Natural killer cell (primary cell): ENCODE data around the gene CXCL6. TPM values are rescaled to one million over a fixed set of nuclear protein-coding genes. Genes with fewer than 3 reads are reported as not detected.

ENCODE experiments used
- ATAC-seq, 3 donors: fragments of 150-1000 bp in 2 of 3; fragments of 200-7000 bp in 1 of 3; cut with Tn5 transposase; 1 replicate in 1 of 3; 2 replicates in 2 of 3; pipeline ENCODE4 v1.10.0; 2021; ENCODE audit warnings: mild to moderate bottlenecking in 2 of 3, moderate library complexity in 2 of 3
- DNase-seq, 2 donors: peaks; one replicate each; pipeline versions ENCODE4 v3.0.0 to v3.0.0-alpha.2; 2013 to 2021; ENCODE audit warnings: mixed read lengths in 1 of 2
- H3K27ac ChIP-seq: one replicate; pipeline ENCODE4 v1.5.1; 2013; ENCODE audit warnings: mild to moderate bottlenecking, low read length
- H3K27me3 ChIP-seq: one replicate; pipeline ENCODE4 v1.6.1; 2013; ENCODE audit warnings: low read length; ENCODE audit not compliant: control insufficient read depth, insufficient read depth
- H3K36me3 ChIP-seq: one replicate; pipeline ENCODE4 v1.6.1; 2013; ENCODE audit warnings: low read length; ENCODE audit not compliant: control insufficient read depth, insufficient read depth
- H3K4me1 ChIP-seq: one replicate; pipeline ENCODE4 v1.6.1; 2013; ENCODE audit warnings: low read length; ENCODE audit not compliant: control insufficient read depth, insufficient read depth
- H3K4me3 ChIP-seq: one replicate; pipeline ENCODE4 v1.5.1; 2013; ENCODE audit warnings: low read length
- H3K9me3 ChIP-seq: one replicate; pipeline ENCODE4 v1.6.1; 2013; ENCODE audit warnings: low read length; ENCODE audit not compliant: control insufficient read depth, insufficient read depth
- H3K27ac Mint-ChIP-seq, 2 donors: one replicate each; pipeline ENCODE4 v1.8.0; 2022; ENCODE audit warnings: mild to moderate bottlenecking in 2 of 2, mixed read lengths in 2 of 2, moderate library complexity in 1 of 2
- H3K27me3 Mint-ChIP-seq, 2 donors: one replicate each; pipeline ENCODE4 v1.8.0; 2022; ENCODE audit warnings: low read depth in 2 of 2, mixed read lengths in 2 of 2
- H3K36me3 Mint-ChIP-seq: one replicate; pipeline ENCODE4 v1.8.0; 2022; ENCODE audit warnings: mixed read lengths
- H3K4me1 Mint-ChIP-seq, 2 donors: one replicate each; pipeline ENCODE4 v1.8.0; 2022; ENCODE audit warnings: mixed read lengths in 2 of 2
- H3K4me3 Mint-ChIP-seq: one replicate; pipeline ENCODE4 v1.8.0; 2022; ENCODE audit warnings: mild to moderate bottlenecking, moderate library complexity, mixed read lengths
- H3K9me3 Mint-ChIP-seq, 2 donors: one replicate each; pipeline ENCODE4 v1.8.0; 2022; ENCODE audit warnings: mixed read lengths in 2 of 2
- CTCF ChIP-seq: fragments of 200-600 bp; IDR thresholded peaks from one replicate; pipeline ENCODE4 v1.8.0; 2022; ENCODE audit warnings: antibody characterized with exemption
- WGBS: methylation state at CpG from one replicate; pipeline ENCODE4 v1.1.7; 2013; ENCODE audit warnings: missing lambda C conversion rate; ENCODE audit not compliant: insufficient coverage; 5-methylcytosine and 5-hydroxymethylcytosine counted together
- intact Hi-C: fragments of 100-400 bp; cut with micrococcal nuclease; formaldehyde crosslinking; loops from one replicate; pipeline ENCODE4 v1.14.2; 2022
- total RNA-seq, 4 donors: library from RNA; stranded (reverse); fragments of 120-200 nt in 1 of 4; gene quantifications; one replicate each; pipeline versions ENCODE4 v1.2.3 to v1.2.4, GENCODE V29; 2013 to 2022

The CXCL6 gene
- total RNA-seq, 3 donors from 2014 or later (not counting 1 experiment from before 2014, with no cell fraction given), result not detected

GRCh38 chr4:73860917-73861316, 24.4 kb downstream of the CXCL6 start:
- H3K4me3 ChIP-seq, result no peak overlapping the region
- H3K27ac ChIP-seq, result no peak overlapping the region
- intact Hi-C loops, result no loop called here
- WGBS, result 40% methylated on average over 1 of the region's 3 CpGs
- no peaks in the 10 kb centered on the region for H3K36me3 ChIP-seq
- no peaks in the 10 kb centered on the region for H3K4me1 ChIP-seq
- H3K9me3 ChIP-seq, result no peaks in the 10 kb centered on the region
- TF ChIP-seq CTCF, result no peak
- H3K27me3 Mint-ChIP-seq, result no peaks in the 10 kb centered on the region
- no peaks in the 10 kb centered on the region for H3K27me3 ChIP-seq
- DNase-seq (no peak), ATAC-seq (no peak)
- H3K4me1 Mint-ChIP-seq, result no peaks in the 10 kb centered on the region
- H3K9me3 Mint-ChIP-seq, result no peaks in the 10 kb centered on the region
- no peak overlapping the region for H3K4me3 Mint-ChIP-seq
- H3K36me3 Mint-ChIP-seq, result no peaks in the 10 kb centered on the region
- no peak overlapping the region for H3K27ac Mint-ChIP-seq

GRCh38 chr4:73862322-73862721, 25.8 kb downstream of the CXCL6 start:
- no peak overlapping the region for H3K27ac Mint-ChIP-seq
- no peaks in the 10 kb centered on the region for H3K36me3 Mint-ChIP-seq
- no peak overlapping the region for H3K4me3 Mint-ChIP-seq
- WGBS, result 100% methylated on average over 1 of the region's 1 CpG
- H3K27ac ChIP-seq, result no peak overlapping the region
- no peak overlapping the region for H3K4me3 ChIP-seq
- DNase-seq (no peak), ATAC-seq (no peak)
- H3K27me3 Mint-ChIP-seq, result no peaks in the 10 kb centered on the region
- no peaks in the 10 kb centered on the region for H3K4me1 Mint-ChIP-seq
- no peaks in the 10 kb centered on the region for H3K27me3 ChIP-seq
- H3K9me3 ChIP-seq, result no peaks in the 10 kb centered on the region
- no peaks in the 10 kb centered on the region for H3K36me3 ChIP-seq
- no peaks in the 10 kb centered on the region for H3K9me3 Mint-ChIP-seq
- no peak for TF ChIP-seq CTCF
- intact Hi-C loops, result no loop called here
- H3K4me1 ChIP-seq, result no peaks in the 10 kb centered on the region

GRCh38 chr4:73864365-73864764, 27.9 kb downstream of the CXCL6 start:
- H3K9me3 ChIP-seq, result no peaks in the 10 kb centered on the region
- ATAC-seq (no peak), DNase-seq (no peak)
- no peaks in the 10 kb centered on the region for H3K36me3 Mint-ChIP-seq
- no peak overlapping the region for H3K27ac ChIP-seq
- no peak overlapping the region for H3K27ac Mint-ChIP-seq
- TF ChIP-seq CTCF, result no peak
- intact Hi-C loops, result no loop called here
- no peak overlapping the region for H3K4me3 Mint-ChIP-seq
- H3K4me3 ChIP-seq, result no peak overlapping the region
- H3K9me3 Mint-ChIP-seq, result no peaks in the 10 kb centered on the region
- no peaks in the 10 kb centered on the region for H3K27me3 ChIP-seq
- 96% methylated on average over 2 of the region's 2 CpGs for WGBS
- peaks cover 6% of the 10 kb centered on the region for H3K4me1 ChIP-seq
- no peaks in the 10 kb centered on the region for H3K4me1 Mint-ChIP-seq
- peaks cover 0 to 10% of the 10 kb centered on the region in 2 donors for H3K27me3 Mint-ChIP-seq
- H3K36me3 ChIP-seq, result no peaks in the 10 kb centered on the region

GRCh38 chr4:73864961-73865360, 28.5 kb downstream of the CXCL6 start:
- no peaks in the 10 kb centered on the region for H3K9me3 Mint-ChIP-seq
- no peaks in the 10 kb centered on the region for H3K27me3 ChIP-seq
- DNase-seq (no peak), ATAC-seq (no peak)
- no peak overlapping the region for H3K27ac ChIP-seq
- no peaks in the 10 kb centered on the region for H3K36me3 Mint-ChIP-seq
- H3K4me1 Mint-ChIP-seq, result no peaks in the 10 kb centered on the region
- intact Hi-C loops, result no loop called here
- no peaks in the 10 kb centered on the region for H3K9me3 ChIP-seq
- TF ChIP-seq CTCF, result no peak
- no peak overlapping the region for H3K4me3 ChIP-seq
- H3K27me3 Mint-ChIP-seq, result peaks cover 0 to 10% of the 10 kb centered on the region in 2 donors
- 92% methylated on average over 7 of the region's 8 CpGs for WGBS
- peaks cover 6% of the 10 kb centered on the region for H3K4me1 ChIP-seq
- no peak overlapping the region for H3K27ac Mint-ChIP-seq
- no peak overlapping the region for H3K4me3 Mint-ChIP-seq
- H3K36me3 ChIP-seq, result no peaks in the 10 kb centered on the region
